Measurements from ENCODE around the gene FBXL7. TPM values are rescaled to one million over a fixed set of nuclear protein-coding genes. Genes with fewer than 3 reads are reported as not detected.
A peak's percentile ranks its signal among the peaks of the same experiment; 100 is the strongest.

Gene FBXL7
- total RNA-seq, 4 donors from 2014 or later: 6.5 to 37.0 (median 19.7) TPM

DNA sequence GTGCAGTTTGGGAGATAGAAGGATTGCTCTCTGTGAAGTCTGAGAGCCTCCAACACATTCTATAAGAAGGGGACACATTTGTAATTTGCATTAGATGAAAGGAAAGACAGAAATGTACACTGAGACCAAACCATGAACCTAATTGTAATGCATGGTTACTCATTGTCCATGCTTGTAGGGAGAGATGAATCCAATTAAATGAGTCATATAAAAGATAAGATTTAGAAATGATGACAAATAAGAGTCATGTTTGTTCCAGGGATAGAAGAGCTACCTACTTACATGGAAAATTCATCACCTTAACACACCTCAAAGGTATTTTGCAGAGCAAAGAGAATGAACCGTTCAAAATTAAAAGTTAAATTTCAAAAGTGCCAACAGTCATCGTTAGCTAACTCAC, 85.1 kb downstream of the FBXL7 start:
- intact Hi-C loops (cut with DNase I; ENCODE audit: low total_unique reads): no loop called here
- Histone ChIP-seq H3K4me1 (peaks cover 5 to 10% of the 10 kb centered on the region in 2 donors), H3K9me3 (no peaks in the 10 kb centered on the region), H3K27ac (peak overlapping the region; percentile 16 to 48), H3K4me3 (no peak overlapping the region), H3K27me3 (no peaks in the 10 kb centered on the region), H3K36me3 (no peaks in the 10 kb centered on the region)
- TF ChIP-seq POLR2A (IDR thresholded peaks at IDR 0.05): no peak
- DNase-seq: no peak

GRCh38 chr5:15585841-15586591, 86.0 kb downstream of the FBXL7 start:
- Histone ChIP-seq H3K9me3 (no peaks in the 10 kb centered on the region), H3K4me3 (no peak overlapping the region), H3K27ac (peak overlapping the region; percentile 16 to 48), H3K4me1 (peaks cover 5 to 10% of the 10 kb centered on the region in 2 donors), H3K36me3 (no peaks in the 10 kb centered on the region), H3K27me3 (no peaks in the 10 kb centered on the region)
- peak in 1 of 2 donors; percentile 52 for DNase-seq
- intact Hi-C loops (cut with DNase I; ENCODE audit: low total_unique reads): no loop called here
- TF ChIP-seq POLR2A (IDR thresholded peaks at IDR 0.05): no peak
- no peak for TF ChIP-seq CTCF (IDR thresholded peaks at IDR 0.05)

- Histone ChIP-seq H3K4me1 (peaks cover 5 to 10% of the 10 kb centered on the region in 2 donors), H3K27ac (peak overlapping the region in 1 of 2 donors; percentile 22), H3K36me3 (no peaks in the 10 kb centered on the region), H3K27me3 (no peaks in the 10 kb centered on the region), H3K4me3 (no peak overlapping the region), H3K9me3 (no peaks in the 10 kb centered on the region)
- intact Hi-C loops (cut with DNase I; ENCODE audit: low total_unique reads): no loop called here
- TF ChIP-seq POLR2A (IDR thresholded peaks at IDR 0.05): no peak
- no peak for TF ChIP-seq CTCF (IDR thresholded peaks at IDR 0.05)
- DNase-seq: no peak
Observed at GRCh38 chr5:15587916-15588315, 87.9 kb downstream of the FBXL7 start.

DNA sequence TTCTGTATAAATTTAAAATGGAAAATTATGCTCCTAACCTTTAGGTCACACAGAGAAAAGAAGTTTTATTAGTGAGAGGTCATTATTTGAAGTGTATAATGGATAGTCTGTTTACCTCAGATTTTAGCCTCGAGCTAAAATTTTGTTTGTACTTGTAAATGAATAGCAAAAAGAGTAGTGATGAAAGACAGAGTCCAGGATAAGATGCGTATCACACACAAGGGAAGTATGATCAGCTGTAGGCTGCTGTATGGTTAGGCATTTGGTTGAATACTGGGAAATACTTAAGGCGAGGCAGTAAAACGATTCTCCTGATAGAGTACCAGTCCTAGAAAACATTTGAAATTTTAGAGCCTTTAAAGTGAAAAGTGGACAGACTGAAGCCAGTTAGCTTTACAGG, 92.7 kb downstream of the FBXL7 start:
- H3K9me3 ChIP-seq: no peaks in the 10 kb centered on the region
- DNase-seq: no peak
- H3K36me3 ChIP-seq: no peaks in the 10 kb centered on the region
- peaks cover 0 to 4% of the 10 kb centered on the region in 2 donors for H3K4me1 ChIP-seq
- H3K27me3 ChIP-seq: no peaks in the 10 kb centered on the region
- peak overlapping the region; percentile 30 to 69 for H3K27ac ChIP-seq
- intact Hi-C loops (cut with DNase I; ENCODE audit: low total_unique reads): no loop called here
- TF ChIP-seq POLR2A (IDR thresholded peaks at IDR 0.05) (no peak), CTCF (IDR thresholded peaks at IDR 0.05) (no peak)
- no peak overlapping the region for H3K4me3 ChIP-seq

DNA sequence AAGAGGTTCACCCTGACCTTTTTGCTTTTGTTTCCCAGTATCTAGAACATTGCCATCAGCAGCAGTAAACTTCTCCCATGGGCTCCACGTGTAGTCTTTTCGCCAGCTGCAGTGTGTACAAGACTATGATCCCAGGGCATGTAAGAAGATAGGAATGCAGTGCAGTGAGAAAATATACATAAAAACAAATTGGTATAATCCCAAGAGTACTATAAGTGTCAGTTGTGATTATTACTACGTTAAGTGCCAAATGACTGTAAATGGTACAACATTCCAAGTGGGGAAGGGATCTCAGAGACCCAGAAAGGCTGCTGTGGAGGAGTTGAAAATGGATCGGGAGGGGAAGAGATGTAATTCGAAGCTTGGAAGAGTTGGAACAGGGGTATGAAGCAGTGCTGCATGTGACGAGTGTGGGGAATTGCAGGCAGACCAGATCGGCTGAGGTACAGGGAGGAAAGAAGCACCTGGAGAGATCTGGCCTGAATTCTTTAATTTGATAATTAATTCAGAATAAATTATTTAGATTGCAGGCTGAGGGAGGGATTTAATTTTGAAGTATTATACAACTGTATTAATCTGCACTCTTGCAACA, 95.1 kb downstream of the FBXL7 start:
- Histone ChIP-seq H3K4me1 (no peaks in the 10 kb centered on the region), H3K9me3 (no peaks in the 10 kb centered on the region), H3K27me3 (no peaks in the 10 kb centered on the region), H3K27ac (peak overlapping the region in 1 of 2 donors; percentile 69), H3K36me3 (no peaks in the 10 kb centered on the region), H3K4me3 (no peak overlapping the region)
- intact Hi-C loops (cut with DNase I; ENCODE audit: low total_unique reads): no loop called here
- no peak for TF ChIP-seq CTCF (IDR thresholded peaks at IDR 0.05)
- no peak for DNase-seq
